GM06990 (cell line): ENCODE data around the gene GON4L.
"Not testable (repeated sequence)": the region's sequence is repeated elsewhere in the genome, so short reads cannot be mapped to it uniquely, and the experiment has no call there.

Experiments used
- DNase-seq: peaks from one replicate; pipeline ENCODE4 v3.0.0-alpha.2; 2011; ENCODE audit not compliant: insufficient read length; ENCODE audit errors: extremely low read depth
- H3K27me3 ChIP-seq: replicated peaks from 2 replicates; pipeline ENCODE4 v1.6.0; 2011; ENCODE audit warnings: low read length; ENCODE audit not compliant: control insufficient read depth, insufficient read depth
- H3K36me3 ChIP-seq: 2 replicates; pipeline ENCODE4 v1.5.1; 2011; ENCODE audit warnings: low read length; ENCODE audit not compliant: control insufficient read depth, insufficient read depth
- H3K4me3 ChIP-seq: replicated peaks from 2 replicates; pipeline ENCODE4 v1.5.1; 2011; ENCODE audit warnings: low read depth, mild to moderate bottlenecking, control low read depth, low read length
- CTCF ChIP-seq: IDR thresholded peaks from 2 replicates; pipeline ENCODE4 v1.5.1; 2011; ENCODE audit warnings: low read length, control low read depth, mild to moderate bottlenecking, inconsistent platforms; ENCODE audit not compliant: insufficient read depth, poor library complexity, severe bottlenecking

The GON4L gene

GRCh38 chr1:155717041-155717440 is 140.0 kb downstream of the GON4L start:
- peak; percentile 27 for DNase-seq
- Histone ChIP-seq H3K27me3 (no peaks in the 10 kb centered on the region), H3K4me3 (no peak overlapping the region), H3K36me3 (peaks cover 3% of the 10 kb centered on the region)
- TF ChIP-seq CTCF = no peak

GRCh38 chr1:155715777-155716176 is 141.2 kb downstream of the GON4L start:
- H3K36me3 ChIP-seq = peaks cover 2% of the 10 kb centered on the region
- TF ChIP-seq CTCF = no peak
- no peak for DNase-seq
- H3K4me3 ChIP-seq = no peak overlapping the region
- no peaks in the 10 kb centered on the region for H3K27me3 ChIP-seq

- H3K36me3 ChIP-seq = not testable (repeated sequence)
Measured at GRCh38 chr1:155715056-155715455, 142.0 kb downstream of the GON4L start.

GRCh38 chr1:155713075-155713474 is 143.9 kb downstream of the GON4L start:
- TF ChIP-seq CTCF = no peak
- H3K4me3 ChIP-seq = no peak overlapping the region
- no peak for DNase-seq
- H3K27me3 ChIP-seq = no peaks in the 10 kb centered on the region
- H3K36me3 ChIP-seq = peaks cover 3% of the 10 kb centered on the region

More at GRCh38 chr1:155715056-155715455, 142.0 kb downstream of the GON4L start:
- DNase-seq, H3K27me3 ChIP-seq, H3K4me3 ChIP-seq: not testable (repeated sequence)

- H3K27me3 ChIP-seq, H3K4me3 ChIP-seq, DNase-seq, H3K36me3 ChIP-seq: not testable (repeated sequence)
Measured at GRCh38 chr1:155712636-155713035, 144.4 kb downstream of the GON4L start.

- not testable (repeated sequence) for H3K27me3 ChIP-seq, H3K4me3 ChIP-seq, DNase-seq, H3K36me3 ChIP-seq
Measured at GRCh38 chr1:155711457-155711856, 145.6 kb downstream of the GON4L start.

- DNase-seq = no peak
- H3K27me3 ChIP-seq = no peaks in the 10 kb centered on the region
- no peak for TF ChIP-seq CTCF
- H3K4me3 ChIP-seq = no peak overlapping the region
- H3K36me3 ChIP-seq = peaks cover 3% of the 10 kb centered on the region
Measured at GRCh38 chr1:155709391-155709790, 147.6 kb downstream of the GON4L start.
